HT1080 (cell line): ENCODE results near the gene ICOS. TPM values are rescaled to one million over a fixed set of nuclear protein-coding genes. Genes with fewer than 3 reads are reported as not detected.

ENCODE experiments used
- DNase-seq: peaks from one replicate; pipeline ENCODE4 v3.0.0-alpha.2; 2015; ENCODE audit warnings: low read depth
- polyA plus RNA-seq, 2 experiments: library from polyadenylated mRNA; depleted of rRNA; stranded (reverse); fragments of >200 nt; gene quantifications; 2 replicates each; pipeline ENCODE4 v1.2.3, GENCODE V29; 2015
- total RNA-seq: library from RNA; depleted of rRNA; stranded (reverse); fragments of >200 nt; shearing (Covaris generic); gene quantifications from 2 replicates; pipeline ENCODE4 v1.2.3, GENCODE V29; 2014; rRNA removed

ICOS gene
- total RNA-seq, result not detected in 2 replicates
- polyA plus RNA-seq (2015; cell fraction: cytosol; rRNA removed), result not detected in 2 replicates
- not detected in 2 replicates for polyA plus RNA-seq (2015; cell fraction: nucleus; rRNA removed)

GRCh38 chr2:203936535-203936934 is at the start of gene ICOS:
Gene ICOS, plus strand, starts transcription at chr2:203936763. Its CDS starts 52 bp downstream, at chr2:203936815.
- no peak for DNase-seq

DNA sequence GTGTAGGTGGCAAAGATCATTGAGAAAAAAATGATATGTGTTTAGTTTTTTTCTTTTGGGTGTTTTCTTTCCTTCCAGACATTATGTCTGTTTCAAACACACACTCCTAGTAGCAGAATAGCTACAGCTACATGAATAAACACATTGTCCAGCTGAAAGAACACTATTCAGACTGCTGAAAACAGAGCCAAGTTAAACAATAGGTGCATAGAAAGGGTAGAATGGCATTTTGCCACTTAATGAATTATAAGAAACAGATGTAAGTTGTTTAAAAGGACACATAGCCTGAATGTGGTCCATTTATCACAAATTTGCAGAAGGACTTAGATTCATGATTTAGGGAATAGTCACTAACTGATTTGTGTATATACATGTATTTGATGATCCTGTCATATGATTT is 48.9 kb upstream of the ICOS start:
- DNase-seq, result no peak

DNA sequence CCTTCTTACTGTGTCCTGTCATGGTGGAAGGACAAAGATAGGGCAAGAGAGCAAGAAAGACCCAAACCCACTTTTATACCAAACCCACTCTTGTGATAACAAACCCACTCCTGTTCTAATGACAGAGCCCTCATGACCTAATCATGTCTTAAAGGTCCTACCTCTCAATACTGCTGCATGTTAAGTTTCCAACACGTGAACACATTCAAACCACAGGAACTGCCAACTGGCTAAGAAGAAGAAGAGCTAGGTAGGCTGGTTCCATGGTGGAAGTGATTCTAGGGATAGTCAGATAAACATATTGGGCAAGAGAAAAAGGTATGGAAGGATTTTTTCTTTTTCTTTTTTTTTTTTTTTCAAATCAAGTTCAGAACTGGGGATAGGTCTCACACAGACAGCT is 47.0 kb upstream of the ICOS start:
- no peak for DNase-seq

DNA sequence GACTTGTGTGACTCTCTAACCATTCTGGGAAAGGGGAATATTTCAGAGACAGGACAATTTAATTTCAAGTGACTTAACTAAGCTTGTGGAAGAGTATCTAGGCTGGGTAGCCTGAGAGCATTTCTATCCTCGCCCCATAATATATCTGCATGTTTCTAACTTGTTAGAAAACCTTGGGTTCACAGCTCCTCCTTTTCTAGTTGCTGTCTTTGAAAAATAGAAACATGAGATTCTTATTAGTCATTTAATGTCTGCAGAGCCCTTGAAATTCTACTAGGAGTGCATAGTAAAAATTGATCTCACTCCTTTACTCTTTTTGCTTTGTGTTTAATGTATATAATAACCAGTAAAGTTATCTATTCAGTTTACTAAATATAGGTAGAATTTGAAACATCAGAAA is 46.6 kb upstream of the ICOS start:
- no peak for DNase-seq

DNA sequence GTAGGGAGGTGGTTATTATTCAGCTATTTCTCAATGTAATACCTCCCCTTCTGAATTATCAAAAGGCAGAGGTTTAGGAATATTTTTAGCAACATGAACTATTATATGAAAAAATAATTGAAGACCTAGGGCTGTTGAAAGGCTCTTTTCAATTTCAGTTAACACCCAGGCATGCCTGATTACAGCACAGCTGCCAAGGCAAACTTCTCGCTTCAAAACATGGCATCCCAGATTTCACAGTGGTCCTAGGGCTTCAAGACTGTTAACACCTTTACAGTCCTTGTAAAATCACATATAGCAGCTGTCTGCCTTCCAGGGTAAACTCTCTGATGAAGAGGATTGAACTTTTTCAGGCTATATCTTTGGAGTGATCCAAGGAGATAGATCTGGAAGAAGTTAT is 45.8 kb upstream of the ICOS start:
- DNase-seq, result no peak

- DNase-seq, result no peak
Measured at GRCh38 chr2:203891474-203891873, 45.1 kb upstream of the ICOS start.

DNA sequence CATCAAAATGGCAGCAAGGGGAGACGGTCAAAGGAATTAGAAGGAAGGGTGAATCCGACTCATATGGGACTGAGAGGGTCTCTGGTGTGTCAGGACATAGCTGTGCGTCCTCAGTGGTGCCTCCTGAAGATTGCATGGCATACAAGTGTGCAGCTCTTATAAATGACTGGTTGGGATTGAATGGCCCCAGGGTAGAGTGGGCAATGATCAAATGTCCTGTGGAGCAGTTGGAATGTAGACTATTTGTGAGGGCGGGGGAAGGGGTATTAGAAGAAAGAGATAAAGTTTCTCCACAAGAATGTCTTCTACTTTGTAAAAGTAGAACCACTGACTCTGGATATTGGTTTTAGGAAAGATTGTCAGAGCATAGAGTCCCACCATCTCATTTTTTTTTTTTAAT is 44.4 kb upstream of the ICOS start:
- DNase-seq, result no peak

GRCh38 chr2:203893401-203893800 is 43.2 kb upstream of the ICOS start:
- DNase-seq, result peak; percentile 50

DNA sequence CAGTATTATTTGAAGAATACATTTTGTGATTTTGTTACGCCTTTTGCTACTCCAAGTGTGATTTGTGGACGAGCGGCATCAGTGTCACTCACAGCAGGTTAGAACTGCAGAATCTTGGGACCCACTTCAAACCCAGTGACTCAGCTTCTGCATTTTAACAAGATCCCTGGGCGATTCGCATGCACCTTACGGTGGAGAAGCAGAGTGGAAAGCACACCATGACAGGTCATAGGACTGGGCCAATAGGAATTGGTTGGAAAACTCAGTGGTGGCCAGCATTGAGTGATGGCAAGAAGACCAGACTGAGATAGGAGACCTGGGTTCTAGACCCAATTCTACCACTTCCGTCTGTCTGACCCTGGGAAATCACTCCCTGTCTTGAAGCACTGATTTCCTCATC is 42.7 kb upstream of the ICOS start:
- no peak for DNase-seq

GRCh38 chr2:203894262-203894661 is 42.3 kb upstream of the ICOS start:
- DNase-seq, result no peak

GRCh38 chr2:203897544-203897943 is 39.0 kb upstream of the ICOS start:
- DNase-seq, result no peak

- DNase-seq, result no peak
Measured at GRCh38 chr2:203898657-203899056, 37.9 kb upstream of the ICOS start.

DNA sequence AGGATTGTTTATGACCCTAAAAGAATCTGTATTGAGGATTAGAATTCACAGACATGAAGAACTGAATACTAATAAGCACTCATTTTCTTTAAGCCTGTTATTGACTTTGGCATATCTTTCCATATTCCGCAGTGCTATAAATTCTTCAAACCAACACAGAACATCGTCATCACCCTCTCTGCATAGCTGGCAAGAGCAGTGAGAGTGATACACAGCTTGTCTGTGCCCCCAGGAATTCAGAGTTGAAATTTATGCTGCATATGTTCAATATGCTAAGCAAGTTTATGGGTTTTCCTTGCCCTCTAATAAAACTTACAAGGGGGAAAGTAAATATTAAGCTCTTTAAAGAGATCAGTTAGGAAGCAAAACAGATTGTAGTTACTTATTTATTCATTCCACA is 36.3 kb upstream of the ICOS start:
- DNase-seq, result no peak

- no peak for DNase-seq
Measured at GRCh38 chr2:203904022-203904421, 32.5 kb upstream of the ICOS start.

GRCh38 chr2:203905656-203906055 is 30.9 kb upstream of the ICOS start:
- no peak for DNase-seq

GRCh38 chr2:203908066-203908796 is 28.3 kb upstream of the ICOS start:
- DNase-seq, result no peak

DNA sequence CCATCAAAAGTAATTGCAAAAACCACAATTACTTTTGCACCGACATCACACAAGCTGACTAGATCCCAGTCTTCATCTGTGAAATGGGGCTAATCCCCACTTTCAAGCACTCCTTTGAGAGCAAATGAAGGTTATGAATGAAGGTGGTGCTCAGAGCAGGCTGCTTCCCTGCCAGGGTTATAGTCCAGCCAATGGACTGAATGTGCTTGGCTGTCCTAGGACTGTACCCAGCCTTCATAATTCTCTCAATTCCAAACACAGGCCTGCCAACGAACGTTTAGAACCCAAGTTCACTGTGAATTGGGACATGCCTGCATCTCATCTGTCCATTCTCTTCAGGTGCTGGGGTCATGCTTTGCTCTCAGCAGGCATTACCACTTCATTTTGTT is 27.8 kb upstream of the ICOS start:
- no peak for DNase-seq

GRCh38 chr2:203909261-203909967 is 27.1 kb upstream of the ICOS start:
- peak; percentile 66 for DNase-seq

- DNase-seq, result no peak
Measured at GRCh38 chr2:203909974-203910373, 26.6 kb upstream of the ICOS start.

DNA sequence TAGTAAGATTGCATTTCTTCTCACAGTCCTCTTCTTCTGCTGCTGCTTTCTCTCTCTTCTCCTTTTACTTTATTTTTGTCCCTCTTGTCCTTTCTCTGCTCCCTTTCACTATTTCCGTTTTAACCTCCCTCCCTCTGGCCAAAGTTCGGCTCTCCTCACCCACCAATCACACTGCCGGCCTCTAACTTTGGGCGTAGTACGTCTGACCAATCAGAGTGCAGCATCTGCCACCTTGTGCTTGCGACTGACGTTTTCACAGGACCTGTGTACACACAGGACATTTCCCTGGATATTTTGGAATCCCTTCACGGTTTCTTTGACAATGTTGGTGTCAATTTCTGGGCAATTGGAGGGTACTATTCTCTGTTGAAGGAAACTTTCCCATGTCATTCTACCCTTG is 22.6 kb upstream of the ICOS start:
- no peak for DNase-seq

GRCh38 chr2:203914546-203915182 is 21.9 kb upstream of the ICOS start:
- no peak for DNase-seq

DNA sequence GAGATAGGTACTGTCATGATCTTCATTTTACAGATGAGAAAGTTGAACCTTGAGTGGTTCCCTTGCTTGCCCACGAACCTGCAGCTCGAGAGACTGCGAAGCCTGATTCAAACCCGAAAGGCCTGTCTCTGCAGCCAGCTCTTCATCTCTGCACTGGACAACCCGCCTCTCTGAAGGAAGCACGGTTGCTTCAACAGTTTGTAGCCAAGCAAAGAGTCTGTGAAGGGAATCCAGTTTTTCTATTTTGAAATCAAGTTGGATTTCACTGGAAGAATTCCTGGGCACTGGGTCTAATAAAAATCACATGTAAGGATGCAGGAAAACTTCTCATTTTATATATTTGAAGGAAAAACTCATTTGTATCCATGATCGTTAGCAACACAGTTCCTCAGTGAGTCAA is 21.3 kb upstream of the ICOS start:
- no peak for DNase-seq
